CD4-positive, alpha-beta T cell (primary cell): ENCODE data around the gene DNAJB13. TPM values are rescaled to one million over a fixed set of nuclear protein-coding genes. Genes with fewer than 3 reads are reported as not detected.

Experiments used
- ATAC-seq: fragments of 200-7000 bp; cut with Tn5 transposase; one replicate; pipeline ENCODE4 v1.10.0; 2022; ENCODE audit warnings: mild to moderate bottlenecking; ENCODE audit not compliant: poor library complexity
- CTCF ChIA-PET: fragments of 350-600 bp; sonication (Branson Sonifier 250); formaldehyde crosslinking; loops from one replicate; lab custom pipeline; 2021; ENCODE audit warnings: antibody characterized with exemption, inconsistent platforms; lab: Charles Lee
- POLR2A ChIA-PET: fragments of 350-600 bp; sonication (Branson Sonifier 250); formaldehyde crosslinking; loops from one replicate; lab custom pipeline; 2021; ENCODE audit warnings: antibody characterized with exemption, inconsistent platforms; lab: Charles Lee
- DNase-seq, 14 experiments: peaks; one replicate each; pipeline ENCODE4 v3.0.0-alpha.2; 2013 to 2020; ENCODE audit warnings: mixed read lengths in 2 of 14
- H3K27ac ChIP-seq, 2 donors: one replicate each; pipeline versions ENCODE4 v1.5.1 to v1.7.0; 2013; ENCODE audit warnings: low read length in 2 of 2, low read depth in 1 of 2, mild to moderate bottlenecking in 1 of 2
- H3K27me3 ChIP-seq, 2 experiments: 1 replicate in 1 of 2; 2 replicates in 1 of 2; pipeline versions ENCODE4 v1.6.1 to v1.7.0; 2013; ENCODE audit warnings: low read length in 2 of 2, control low read depth in 1 of 2, mild to moderate bottlenecking in 1 of 2, moderate library complexity in 1 of 2; ENCODE audit not compliant: insufficient read depth in 2 of 2, control insufficient read depth in 1 of 2
- H3K36me3 ChIP-seq: one replicate; pipeline ENCODE4 v1.6.1; 2013; ENCODE audit warnings: low read length, control low read depth; ENCODE audit not compliant: insufficient read depth
- H3K4me1 ChIP-seq: one replicate; pipeline ENCODE4 v1.6.1; 2013; ENCODE audit warnings: low read length, control low read depth; ENCODE audit not compliant: insufficient read depth
- H3K4me3 ChIP-seq: one replicate; pipeline ENCODE4 v1.5.1; 2013; ENCODE audit warnings: mild to moderate bottlenecking, low read length, moderate library complexity
- H3K9me3 ChIP-seq, 2 experiments: 1 replicate in 1 of 2; 2 replicates in 1 of 2; pipeline versions ENCODE4 v1.6.1 to v1.7.0; 2013; ENCODE audit warnings: low read length in 2 of 2, mild to moderate bottlenecking in 2 of 2, control low read depth in 1 of 2, moderate library complexity in 1 of 2; ENCODE audit not compliant: control insufficient read depth in 1 of 2, insufficient read depth in 1 of 2
- H3K27ac Mint-ChIP-seq: one replicate; pipeline ENCODE4 v1.8.0; 2020; ENCODE audit warnings: mixed read lengths
- H3K27me3 Mint-ChIP-seq: one replicate; pipeline ENCODE4 v1.8.0; 2021; ENCODE audit warnings: mixed read lengths
- H3K36me3 Mint-ChIP-seq: one replicate; pipeline ENCODE4 v1.8.0; 2021; ENCODE audit warnings: low read depth, mixed read lengths
- H3K4me1 Mint-ChIP-seq: one replicate; pipeline ENCODE4 v1.8.0; 2021; ENCODE audit warnings: low read depth, mixed read lengths
- H3K4me3 Mint-ChIP-seq: one replicate; pipeline ENCODE4 v1.8.0; 2020; ENCODE audit warnings: mild to moderate bottlenecking, mixed read lengths
- H3K9me3 Mint-ChIP-seq: one replicate; pipeline ENCODE4 v1.8.0; 2020; ENCODE audit warnings: mixed read lengths
- CTCF ChIP-seq: fragments of 200-600 bp; IDR thresholded peaks from one replicate; pipeline ENCODE4 v1.8.0; 2022; ENCODE audit warnings: antibody characterized with exemption, mild to moderate bottlenecking
- intact Hi-C, 2 experiments: fragments of 100-400 bp; cut with DNase I in 1 of 2; cut with micrococcal nuclease in 1 of 2; formaldehyde crosslinking; loops; one replicate each; pipeline versions ENCODE4 v1.15.1 to v1.9.0; 2023 to 2025; cut with DNase I, micrococcal nuclease
- total RNA-seq, 174 experiments: library from RNA in 2 of 174; stranded (reverse) in 2 of 174; gene quantifications; one replicate each; pipeline ENCODE4 v1.2.3 and lab custom pipeline; 2021 to 2026

DNAJB13 gene
- total RNA-seq, 2 experiments from 2014 or later, result not detected

- Mint-ChIP-seq H3K9me3 (no peaks in the 10 kb centered on the region), H3K4me1 (peaks cover 5% of the 10 kb centered on the region), H3K4me3 (no peak overlapping the region), H3K36me3 (no peaks in the 10 kb centered on the region), H3K27me3 (peaks cover 15% of the 10 kb centered on the region), H3K27ac (no peak overlapping the region)
- Histone ChIP-seq H3K27me3 (no peaks in the 10 kb centered on the region), H3K4me1 (peaks cover 3% of the 10 kb centered on the region), H3K36me3 (no peaks in the 10 kb centered on the region), H3K9me3 (no peaks in the 10 kb centered on the region), H3K27ac (no peak overlapping the region), H3K4me3 (no peak overlapping the region)
- ChIA-PET POLR2A (interaction anchor here (0.6 to 1.1 kb wide), 2 partner anchors 8 to 1412 kb away, joined by 3 to 5 read pairs; no protein-coding TSS in a partner anchor), CTCF (no interaction called here)
- TF ChIP-seq CTCF, result no peak
- DNase-seq (no peak), ATAC-seq (no peak)
- intact Hi-C loops, result no loop called here
These were observed 7.8 kb downstream of the DNAJB13 start for GRCh38 chr11:73958521-73959141.

GRCh38 chr11:73961321-73961720, 10.5 kb downstream of the DNAJB13 start:
- ChIA-PET CTCF (no interaction called here), POLR2A (no interaction called here)
- peaks cover 9% of the 10 kb centered on the region for H3K27me3 Mint-ChIP-seq
- H3K27ac ChIP-seq, result no peak overlapping the region
- peaks cover 27% of the 10 kb centered on the region for H3K4me1 ChIP-seq
- no peak overlapping the region for H3K27ac Mint-ChIP-seq
- intact Hi-C loops, result loop anchor here in 1 of 2 experiments (5.0 to 10.0 kb wide), 2 partner anchors 211 to 363 kb away; partner anchors contain the start of genes C2CD3 and PPME1
- no peaks in the 10 kb centered on the region for H3K27me3 ChIP-seq
- H3K9me3 ChIP-seq, result no peaks in the 10 kb centered on the region
- TF ChIP-seq CTCF, result no peak
- DNase-seq (no peak), ATAC-seq (no peak)
- no peaks in the 10 kb centered on the region for H3K36me3 ChIP-seq
- no peak overlapping the region for H3K4me3 Mint-ChIP-seq
- H3K36me3 Mint-ChIP-seq, result no peaks in the 10 kb centered on the region
- H3K4me1 Mint-ChIP-seq, result peaks cover 26% of the 10 kb centered on the region
- H3K4me3 ChIP-seq, result no peak overlapping the region
- H3K9me3 Mint-ChIP-seq, result no peaks in the 10 kb centered on the region

GRCh38 chr11:73962101-73962705, 11.4 kb downstream of the DNAJB13 start:
- Mint-ChIP-seq H3K36me3 (no peaks in the 10 kb centered on the region), H3K27ac (no peak overlapping the region), H3K27me3 (peaks cover 4% of the 10 kb centered on the region), H3K9me3 (no peaks in the 10 kb centered on the region), H3K4me3 (no peak overlapping the region), H3K4me1 (peaks cover 27% of the 10 kb centered on the region)
- no peak for DNase-seq
- TF ChIP-seq CTCF, result no peak
- Histone ChIP-seq H3K27ac (no peak overlapping the region), H3K36me3 (no peaks in the 10 kb centered on the region), H3K4me1 (peaks cover 34% of the 10 kb centered on the region), H3K9me3 (no peaks in the 10 kb centered on the region), H3K27me3 (no peaks in the 10 kb centered on the region), H3K4me3 (no peak overlapping the region)
- intact Hi-C loops, result loop anchor here in 1 of 2 experiments (5.0 to 10.0 kb wide), 2 partner anchors 210 to 363 kb away; partner anchors contain the start of genes C2CD3 and PPME1
- no peak for ATAC-seq
- POLR2A ChIA-PET, result no interaction called here
- CTCF ChIA-PET, result interaction anchor here (0.7 kb wide), 1 partner anchor 78 kb away, joined by 3 read pairs; no protein-coding TSS in a partner anchor
